ENCODE measurements around the gene ABHD6. TPM values are rescaled to one million over a fixed set of nuclear protein-coding genes. Genes with fewer than 3 reads are reported as not detected.

Gene ABHD6
- total RNA-seq, 2 experiments from 2014 or later: 3.3 to 3.7 TPM

DNA sequence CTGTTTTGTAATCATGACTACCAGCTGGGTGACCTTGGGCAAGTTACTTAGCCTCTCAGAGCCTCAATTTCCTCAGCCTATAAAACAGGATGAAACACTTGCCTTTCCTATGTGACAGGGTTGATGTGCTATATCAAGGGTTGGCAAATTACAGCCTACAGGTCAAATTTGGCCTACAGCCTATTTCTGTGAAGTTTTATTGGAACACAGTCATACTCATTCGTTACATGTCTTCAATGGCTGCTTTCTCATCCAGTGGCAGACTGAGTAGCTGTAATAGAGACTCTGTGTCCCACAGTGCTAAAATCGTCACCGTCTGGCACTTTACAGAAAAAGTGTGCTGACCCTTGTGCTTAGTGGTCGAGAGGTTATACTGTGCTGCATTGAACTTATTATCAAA is 16.6 kb downstream of the ABHD6 start:
- no peaks in the 10 kb centered on the region for H3K9me3 Mint-ChIP-seq
- H3K27me3 Mint-ChIP-seq: no peaks in the 10 kb centered on the region
- POLR2A ChIA-PET: no interaction called here
- peaks cover 4% of the 10 kb centered on the region for H3K36me3 Mint-ChIP-seq (ENCODE audit: low read depth)
- H3K4me3 Mint-ChIP-seq: no peak overlapping the region
- no peak for DNase-seq
- peaks cover 8% of the 10 kb centered on the region for H3K4me1 Mint-ChIP-seq (ENCODE audit: low read depth)
- ATAC-seq: no peak
- TF ChIP-seq, protein P1, sequence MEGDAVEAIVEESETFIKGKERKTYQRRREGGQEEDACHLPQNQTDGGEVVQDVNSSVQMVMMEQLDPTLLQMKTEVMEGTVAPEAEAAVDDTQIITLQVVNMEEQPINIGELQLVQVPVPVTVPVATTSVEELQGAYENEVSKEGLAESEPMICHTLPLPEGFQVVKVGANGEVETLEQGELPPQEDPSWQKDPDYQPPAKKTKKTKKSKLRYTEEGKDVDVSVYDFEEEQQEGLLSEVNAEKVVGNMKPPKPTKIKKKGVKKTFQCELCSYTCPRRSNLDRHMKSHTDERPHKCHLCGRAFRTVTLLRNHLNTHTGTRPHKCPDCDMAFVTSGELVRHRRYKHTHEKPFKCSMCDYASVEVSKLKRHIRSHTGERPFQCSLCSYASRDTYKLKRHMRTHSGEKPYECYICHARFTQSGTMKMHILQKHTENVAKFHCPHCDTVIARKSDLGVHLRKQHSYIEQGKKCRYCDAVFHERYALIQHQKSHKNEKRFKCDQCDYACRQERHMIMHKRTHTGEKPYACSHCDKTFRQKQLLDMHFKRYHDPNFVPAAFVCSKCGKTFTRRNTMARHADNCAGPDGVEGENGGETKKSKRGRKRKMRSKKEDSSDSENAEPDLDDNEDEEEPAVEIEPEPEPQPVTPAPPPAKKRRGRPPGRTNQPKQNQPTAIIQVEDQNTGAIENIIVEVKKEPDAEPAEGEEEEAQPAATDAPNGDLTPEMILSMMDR (IDR thresholded peaks at IDR 0.05): no peak
- intact Hi-C loops (cut with micrococcal nuclease): no loop called here
- H3K27ac Mint-ChIP-seq: no peak overlapping the region
- CTCF ChIA-PET: no interaction called here

DNA sequence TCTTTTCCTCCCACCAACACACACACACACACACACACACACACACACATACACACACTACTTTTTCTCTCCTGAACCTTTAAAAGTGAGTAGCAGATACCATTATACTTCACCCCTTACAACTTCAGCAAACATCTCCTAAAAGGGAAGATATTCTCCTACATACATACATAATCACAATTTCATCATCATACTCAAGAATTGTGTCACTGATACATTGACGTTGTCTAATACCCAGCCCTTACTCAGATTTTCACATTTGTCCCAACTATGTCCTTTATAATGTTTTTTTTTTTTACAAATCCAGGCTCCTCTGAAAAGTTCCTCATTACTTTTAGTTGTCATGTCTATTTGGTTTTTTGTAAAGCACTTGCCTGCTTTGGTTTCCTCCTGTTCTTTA is 18.5 kb downstream of the ABHD6 start:
- intact Hi-C loops (cut with micrococcal nuclease): no loop called here
- POLR2A ChIA-PET: no interaction called here
- CTCF ChIA-PET: interaction anchor here (1.5 kb wide), 1 partner anchor 79 kb away, joined by 3 read pairs; no protein-coding TSS in a partner anchor
- Mint-ChIP-seq H3K27me3 (no peaks in the 10 kb centered on the region), H3K27ac (no peak overlapping the region), H3K36me3 (ENCODE audit: low read depth) (peaks cover 4% of the 10 kb centered on the region), H3K9me3 (no peaks in the 10 kb centered on the region), H3K4me1 (ENCODE audit: low read depth) (peaks cover 15% of the 10 kb centered on the region), H3K4me3 (no peak overlapping the region)
- DNase-seq (no peak), ATAC-seq (no peak)
- TF ChIP-seq, protein P1 (IDR thresholded peaks at IDR 0.05): no peak

DNA sequence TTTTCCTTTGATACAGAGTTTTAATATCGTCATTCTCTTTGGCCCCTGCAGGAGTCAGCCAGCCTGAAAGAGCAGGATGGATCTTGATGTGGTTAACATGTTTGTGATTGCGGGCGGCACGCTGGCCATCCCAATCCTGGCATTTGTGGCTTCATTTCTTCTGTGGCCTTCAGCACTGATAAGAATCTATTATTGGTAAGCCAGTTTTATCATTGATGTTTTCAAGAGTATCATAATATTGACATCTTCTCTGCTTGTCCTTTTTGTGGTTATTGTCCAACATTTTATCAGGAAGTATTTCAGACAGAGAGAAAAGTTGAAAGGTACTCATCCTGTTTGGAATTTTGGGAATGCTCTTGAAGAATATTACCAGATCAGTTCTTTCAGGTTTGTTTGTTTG is 18.9 kb downstream of the ABHD6 start:
- Mint-ChIP-seq H3K27me3 (no peaks in the 10 kb centered on the region), H3K27ac (no peak overlapping the region), H3K4me1 (ENCODE audit: low read depth) (peaks cover 15% of the 10 kb centered on the region), H3K9me3 (no peaks in the 10 kb centered on the region), H3K4me3 (no peak overlapping the region), H3K36me3 (ENCODE audit: low read depth) (peaks cover 4% of the 10 kb centered on the region)
- intact Hi-C loops (cut with micrococcal nuclease): no loop called here
- DNase-seq (no peak), ATAC-seq (no peak)
- ChIA-PET POLR2A (no interaction called here), CTCF (no interaction called here)
- TF ChIP-seq, protein P1 (IDR thresholded peaks at IDR 0.05): no peak

DNA sequence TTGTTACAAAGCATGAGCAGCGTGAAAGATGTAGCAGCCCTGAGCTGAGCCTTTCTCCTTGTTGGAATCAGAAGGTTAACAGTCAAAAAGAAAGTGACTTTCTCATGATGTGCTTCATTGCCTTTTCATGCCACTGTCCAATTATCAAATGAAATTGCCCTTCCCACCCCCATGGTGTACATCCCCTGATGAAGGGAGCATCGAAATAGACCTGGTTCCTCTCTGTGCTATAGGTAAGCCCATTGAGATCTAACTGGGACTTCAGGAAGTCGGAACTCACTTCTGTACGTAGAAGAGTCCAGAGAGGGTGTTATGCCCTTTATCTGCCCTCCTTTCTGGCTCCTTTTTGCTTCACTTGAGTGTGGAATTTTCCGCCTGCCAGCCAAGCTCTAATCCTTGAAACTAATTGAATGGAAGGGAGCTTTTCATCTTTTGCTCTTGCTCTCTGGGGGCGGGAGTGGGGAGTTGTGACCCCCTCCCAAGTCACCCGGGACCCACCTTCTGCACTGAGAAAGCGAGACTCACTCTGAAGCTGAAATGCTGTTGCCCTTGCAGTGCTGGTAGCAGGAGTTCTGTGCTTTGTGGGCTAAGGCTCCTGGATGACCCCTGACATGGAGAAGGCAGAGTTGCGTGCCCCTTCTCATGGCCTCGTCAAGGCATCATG is 20.9 kb downstream of the ABHD6 start:
- intact Hi-C loops (cut with micrococcal nuclease): no loop called here
- ChIA-PET POLR2A (no interaction called here), CTCF (no interaction called here)
- Mint-ChIP-seq H3K27me3 (no peaks in the 10 kb centered on the region), H3K36me3 (ENCODE audit: low read depth) (peaks cover 4% of the 10 kb centered on the region), H3K4me3 (no peak overlapping the region), H3K4me1 (ENCODE audit: low read depth) (peaks cover 13% of the 10 kb centered on the region), H3K9me3 (no peaks in the 10 kb centered on the region), H3K27ac (no peak overlapping the region)
- DNase-seq: no peak
- TF ChIP-seq, protein P1 (IDR thresholded peaks at IDR 0.05): no peak
- no peak for ATAC-seq

DNA sequence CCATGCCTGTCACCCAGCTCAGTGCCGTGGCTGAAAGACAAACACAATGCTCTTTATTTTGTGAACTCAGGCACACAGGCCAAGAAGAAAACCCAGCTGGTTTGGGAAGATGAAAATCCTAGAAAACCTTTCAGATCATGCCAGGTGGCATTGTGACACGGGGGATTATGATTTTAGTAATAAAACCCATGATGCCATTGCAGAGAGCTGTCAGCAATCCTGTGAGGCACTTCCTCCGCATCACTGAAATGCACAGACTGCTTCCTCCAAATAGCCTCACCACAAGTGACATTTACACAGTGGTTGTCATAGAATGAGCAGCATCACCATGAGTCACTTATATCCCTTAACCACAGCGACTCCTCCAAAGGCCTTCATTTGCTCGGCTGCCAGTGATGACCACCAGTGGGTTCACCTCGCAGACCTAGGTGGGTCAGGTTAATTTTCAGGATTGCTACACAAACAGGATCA is 22.7 kb downstream of the ABHD6 start:
- Mint-ChIP-seq H3K27ac (no peak overlapping the region), H3K4me1 (ENCODE audit: low read depth) (peaks cover 13% of the 10 kb centered on the region), H3K4me3 (no peak overlapping the region), H3K9me3 (no peaks in the 10 kb centered on the region), H3K36me3 (ENCODE audit: low read depth) (peaks cover 4% of the 10 kb centered on the region), H3K27me3 (no peaks in the 10 kb centered on the region)
- ATAC-seq (peak; percentile 94), DNase-seq (peak; percentile 61)
- POLR2A ChIA-PET: interaction anchor here (0.5 kb wide), 1 partner anchor 156 kb away, joined by 3 read pairs; no protein-coding TSS in a partner anchor
- CTCF ChIA-PET: no interaction called here
- TF ChIP-seq, protein P1 (IDR thresholded peaks at IDR 0.05): no peak
- intact Hi-C loops (cut with micrococcal nuclease): no loop called here
